ENCODE data around the gene MYO5B.

The MYO5B gene

GRCh38 chr18:49967636-49968313 lies 227.2 kb downstream of the MYO5B start:
- no peak for DNase-seq (ENCODE audit: low spot score)

GRCh38 chr18:49967171-49967570 lies 227.8 kb downstream of the MYO5B start:
- DNase-seq (ENCODE audit: low spot score), result no peak

GRCh38 chr18:49966090-49966489 lies 228.9 kb downstream of the MYO5B start:
- no peak for DNase-seq (ENCODE audit: low spot score)

GRCh38 chr18:49963217-49963616 lies 231.7 kb downstream of the MYO5B start:
- no peak for DNase-seq (ENCODE audit: low spot score)

GRCh38 chr18:49961271-49961670 lies 233.7 kb downstream of the MYO5B start:
- DNase-seq (ENCODE audit: low spot score), result no peak

- no peak for DNase-seq (ENCODE audit: low spot score)
These were observed 234.6 kb downstream of the MYO5B start for GRCh38 chr18:49960376-49960775.

GRCh38 chr18:49959176-49959575 lies 235.8 kb downstream of the MYO5B start:
- no peak for DNase-seq (ENCODE audit: low spot score)

GRCh38 chr18:49955263-49955662 lies 239.7 kb downstream of the MYO5B start:
- no peak for DNase-seq (ENCODE audit: low spot score)

- DNase-seq (ENCODE audit: low spot score), result no peak
These were observed 241.6 kb downstream of the MYO5B start for GRCh38 chr18:49953391-49953790.

- DNase-seq (ENCODE audit: low spot score), result no peak
These were observed 245.0 kb downstream of the MYO5B start for GRCh38 chr18:49949951-49950395.

- no peak for DNase-seq (ENCODE audit: low spot score)
These were observed 246.0 kb downstream of the MYO5B start for GRCh38 chr18:49948975-49949374.

GRCh38 chr18:49944663-49945062 lies 250.3 kb downstream of the MYO5B start:
- DNase-seq (ENCODE audit: low spot score), result no peak

GRCh38 chr18:49936821-49937220 lies 258.1 kb downstream of the MYO5B start:
- DNase-seq (ENCODE audit: low spot score), result no peak

GRCh38 chr18:49935215-49935614 lies 259.7 kb downstream of the MYO5B start:
- DNase-seq (ENCODE audit: low spot score), result no peak

- DNase-seq (ENCODE audit: low spot score), result no peak
These were observed 260.5 kb downstream of the MYO5B start for GRCh38 chr18:49934457-49934856.

GRCh38 chr18:49933530-49934128 lies 261.3 kb downstream of the MYO5B start:
- no peak for DNase-seq (ENCODE audit: low spot score)

- DNase-seq (ENCODE audit: low spot score), result no peak
These were observed 263.2 kb downstream of the MYO5B start for GRCh38 chr18:49931760-49932159.

GRCh38 chr18:49931179-49931578 lies 263.8 kb downstream of the MYO5B start:
- DNase-seq (ENCODE audit: low spot score), result no peak

GRCh38 chr18:49926106-49926745 lies 268.7 kb downstream of the MYO5B start:
- no peak for DNase-seq (ENCODE audit: low spot score)

GRCh38 chr18:49924293-49924983 lies 270.5 kb downstream of the MYO5B start:
- no peak for DNase-seq (ENCODE audit: low spot score)

GRCh38 chr18:49922228-49922627 lies 272.7 kb downstream of the MYO5B start:
- DNase-seq (ENCODE audit: low spot score), result no peak

GRCh38 chr18:49921318-49921985 lies 273.5 kb downstream of the MYO5B start:
- no peak for DNase-seq (ENCODE audit: low spot score)

All from Ammon's horn (tissue), 1 donor.